HG03378 (cell line): Measurements from ENCODE around the gene CDYL.

Experiments used
- ATAC-seq: cut with Tn5 transposase; IDR thresholded peaks from one replicate; pipeline ENCODE4 v1.9.1; 2021; ENCODE audit warnings: mild to moderate bottlenecking, moderate library complexity; ENCODE audit not compliant: unreplicated experiment

Gene CDYL

DNA sequence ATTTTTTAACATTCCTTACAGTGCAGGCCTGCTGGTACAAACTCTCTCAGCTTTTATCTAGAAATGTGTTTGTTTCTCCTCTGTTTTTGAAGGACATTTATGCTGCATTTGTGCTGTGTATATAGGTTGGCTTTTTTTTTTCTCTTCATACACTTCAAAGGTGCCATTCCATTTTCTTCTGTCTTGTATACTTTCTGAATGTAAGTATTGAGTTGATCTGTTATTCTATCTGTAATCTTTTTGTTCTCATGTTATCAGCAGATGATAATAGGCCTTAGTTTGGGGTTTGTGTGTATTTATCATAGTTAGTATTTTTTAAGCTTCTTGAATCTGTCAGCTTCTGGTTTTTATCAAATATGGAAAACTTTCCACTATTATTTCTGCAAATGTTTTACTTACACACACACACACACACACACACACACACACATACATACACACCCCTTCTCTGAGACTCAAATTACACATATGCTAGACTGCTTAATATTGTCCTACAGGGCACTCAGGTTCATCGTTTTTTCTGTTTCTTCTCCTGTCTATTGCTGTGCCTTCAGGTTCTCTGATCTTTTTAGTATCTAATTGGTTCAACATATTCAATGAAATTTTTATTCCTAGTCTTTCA lies 153.0 kb downstream of the CDYL start:
- ATAC-seq, result no peak

DNA sequence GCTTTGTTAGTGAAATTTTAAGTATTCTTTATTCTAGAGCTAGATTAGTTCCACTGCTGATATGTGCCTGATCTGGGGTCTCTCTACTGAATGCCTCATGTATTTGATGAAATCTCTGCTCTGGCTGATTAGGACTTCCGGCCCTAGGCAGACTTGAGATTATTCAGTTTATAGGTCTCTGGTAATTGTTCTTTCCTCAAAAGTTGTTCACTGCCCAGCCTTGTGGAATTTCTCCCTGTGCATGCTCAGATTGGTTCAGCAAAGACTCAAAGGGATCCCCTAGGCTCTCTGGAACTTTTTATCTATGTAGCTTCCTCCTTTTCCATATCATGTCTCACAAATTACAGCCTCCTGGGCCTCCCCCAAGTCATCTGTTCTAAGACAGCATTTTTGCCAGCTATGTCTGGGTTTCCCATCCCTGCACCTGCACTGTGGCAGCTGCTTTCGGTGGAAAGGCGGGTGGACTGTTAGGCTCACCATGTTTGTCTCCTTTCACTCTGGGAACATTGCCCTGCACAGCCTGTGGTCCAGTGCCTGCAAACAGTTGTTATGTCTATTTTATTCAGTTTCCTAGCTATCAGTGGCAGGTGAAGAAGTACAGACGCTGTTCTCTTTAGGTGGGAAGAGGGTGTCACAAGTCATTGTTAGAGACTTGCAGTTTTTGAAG lies 154.0 kb downstream of the CDYL start:
- ATAC-seq, result no peak

DNA sequence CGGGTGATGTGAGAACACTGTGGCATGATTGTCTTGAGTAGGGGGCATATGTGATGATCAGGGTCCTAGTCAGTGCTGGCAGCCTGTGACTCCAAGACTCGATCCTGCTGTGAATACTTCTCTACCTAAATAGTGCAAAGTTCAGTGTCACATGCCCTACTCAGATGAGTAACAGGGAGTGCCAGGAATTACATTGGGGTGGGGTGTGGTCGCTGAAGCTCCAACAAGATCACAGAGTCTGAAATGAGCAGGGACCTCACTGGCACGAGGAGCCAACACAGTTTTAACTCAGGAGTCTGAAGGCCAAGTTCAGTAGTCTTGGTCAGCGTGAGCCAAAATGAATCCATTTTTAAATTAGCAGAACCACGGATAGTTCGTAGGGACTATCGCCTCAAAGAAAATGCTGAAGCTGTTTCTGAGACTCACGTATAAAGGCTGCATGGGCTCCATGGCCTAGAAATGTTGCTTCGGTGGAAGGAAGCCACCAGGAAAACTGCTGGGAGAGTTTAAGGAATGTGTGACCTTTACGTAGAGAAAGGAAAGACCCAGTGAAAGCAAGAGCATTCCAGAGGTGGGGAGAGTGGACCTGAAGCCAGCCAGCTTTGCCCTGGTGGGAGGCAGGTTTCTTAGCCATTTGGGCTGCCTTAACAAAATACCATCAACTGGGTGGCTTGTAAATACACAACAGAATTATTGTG lies 155.5 kb downstream of the CDYL start:
- ATAC-seq, result no peak

DNA sequence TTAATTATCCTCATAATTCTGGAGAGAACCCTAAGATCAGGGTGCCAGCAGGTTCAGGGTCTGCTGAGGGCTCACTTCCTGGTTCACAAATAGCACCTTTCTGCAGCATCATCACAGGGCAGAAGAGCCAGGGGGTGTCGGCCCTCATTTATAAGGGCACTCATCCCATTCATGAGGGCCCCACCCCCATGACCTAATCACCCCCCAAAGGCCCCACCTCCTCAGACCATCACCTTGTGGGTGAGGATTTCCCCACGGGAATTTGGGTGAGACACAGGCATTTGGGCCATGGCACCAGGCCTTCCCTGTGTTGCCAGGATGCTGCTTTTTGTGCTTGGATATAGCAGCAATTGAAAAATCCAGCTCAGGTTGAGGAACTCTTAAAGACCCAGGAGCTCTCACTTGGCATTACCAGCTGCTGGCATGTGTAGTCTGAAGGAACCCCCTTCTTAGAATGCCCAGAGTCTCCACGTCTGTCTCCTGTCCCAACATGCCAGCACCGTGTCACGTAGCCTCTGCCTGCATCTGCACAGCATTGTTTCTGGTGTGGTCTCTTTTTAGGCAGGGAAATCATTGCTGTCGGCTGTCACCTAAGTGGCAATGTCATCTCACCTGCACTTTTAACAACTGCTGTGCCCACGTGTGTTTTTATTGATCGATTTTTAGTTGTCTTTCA lies 156.2 kb downstream of the CDYL start:
- ATAC-seq, result no peak

GRCh38 chr6:4935486-4935885 lies 159.3 kb downstream of the CDYL start:
- no peak for ATAC-seq

DNA sequence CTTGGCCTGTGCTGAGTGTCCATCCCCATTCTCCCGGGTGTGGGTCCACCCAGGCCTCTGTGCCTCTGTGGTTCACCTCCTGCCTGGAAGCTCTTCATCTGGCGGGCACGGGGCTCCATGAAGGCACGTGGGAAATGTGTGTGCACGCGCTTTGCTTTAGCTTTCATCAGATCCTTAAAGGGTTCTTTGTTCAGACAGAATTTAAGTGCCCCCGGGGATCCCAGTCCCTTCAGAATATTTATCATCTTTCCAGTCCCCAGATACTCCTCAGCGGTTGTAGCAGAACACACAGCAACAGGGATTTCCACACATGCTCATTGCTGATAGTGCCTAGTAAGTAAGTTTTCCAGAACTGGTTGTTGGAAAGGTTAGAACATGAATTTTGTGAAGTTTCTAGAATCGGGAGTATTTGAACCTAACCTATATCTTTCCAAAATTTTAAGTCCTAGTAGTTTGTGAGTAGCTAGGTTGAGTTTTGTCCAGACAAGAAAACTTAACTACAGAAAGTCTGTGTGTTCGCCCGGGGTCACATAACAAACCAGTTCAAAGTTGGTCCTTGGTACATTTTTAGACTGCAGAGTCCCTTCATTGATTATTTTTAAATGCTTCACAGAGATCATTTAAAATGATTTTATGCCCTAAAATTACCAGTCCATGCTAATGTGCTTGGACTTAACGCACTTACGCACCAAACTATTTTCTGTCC lies 159.9 kb downstream of the CDYL start:
- ATAC-seq, result no peak

DNA sequence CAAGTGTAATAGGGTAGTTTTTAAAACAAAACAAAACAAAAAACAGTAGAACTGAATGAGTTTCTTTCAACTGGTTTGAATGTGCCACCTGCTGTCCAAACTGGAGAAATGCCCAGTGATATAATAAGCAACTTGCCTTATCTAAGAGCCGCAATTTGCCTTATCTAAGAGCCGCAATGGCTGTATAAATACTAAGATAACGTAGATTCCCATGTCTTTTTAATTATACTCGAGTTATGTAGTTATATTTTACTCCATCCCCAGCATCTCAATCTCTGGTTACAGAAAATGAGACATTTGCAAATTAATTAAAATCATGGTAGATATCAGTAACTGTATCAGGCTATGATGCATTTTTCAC lies 160.5 kb downstream of the CDYL start:
- ATAC-seq, result no peak

- ATAC-seq, result no peak
Measured at GRCh38 chr6:4937414-4937813, 161.2 kb downstream of the CDYL start.

DNA sequence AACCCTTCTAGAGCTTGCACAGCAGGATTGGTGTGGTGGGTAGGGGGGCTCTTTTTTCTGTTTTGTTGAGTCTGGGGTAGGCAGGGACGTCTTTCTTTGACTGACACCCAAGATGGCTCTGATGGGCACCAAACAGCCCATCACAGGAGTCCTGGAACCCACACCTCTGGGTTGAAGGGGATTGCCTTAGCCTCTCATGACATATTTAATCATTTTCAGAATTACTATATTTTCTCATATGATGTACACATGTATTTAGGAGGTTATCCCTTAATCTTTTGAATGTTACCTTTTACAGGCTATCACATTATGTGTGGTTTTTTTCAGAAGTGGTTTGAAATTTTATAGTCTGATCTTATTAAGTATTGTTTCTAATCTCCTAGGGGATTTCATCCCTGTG lies 163.0 kb downstream of the CDYL start:
- no peak for ATAC-seq

DNA sequence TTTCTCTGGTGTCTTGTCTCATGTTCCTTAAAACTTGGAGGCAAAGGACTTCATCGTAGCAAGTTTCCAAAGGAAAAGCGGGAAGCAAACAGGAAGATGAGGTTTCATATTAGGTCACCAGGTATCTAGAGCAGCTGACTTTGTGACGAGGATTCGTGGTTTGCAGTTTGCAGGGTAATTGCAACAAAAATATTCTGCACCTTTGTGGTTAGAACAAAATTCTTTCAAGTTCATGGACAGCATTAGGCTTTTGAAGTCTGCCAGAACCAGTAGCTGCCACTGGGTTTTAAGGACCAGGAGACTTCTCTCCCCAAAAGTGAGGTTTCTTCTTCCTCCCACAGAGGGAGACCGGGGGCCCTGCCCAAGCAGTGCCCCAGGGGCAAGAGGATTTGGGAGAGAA lies 164.2 kb downstream of the CDYL start:
- no peak for ATAC-seq

DNA sequence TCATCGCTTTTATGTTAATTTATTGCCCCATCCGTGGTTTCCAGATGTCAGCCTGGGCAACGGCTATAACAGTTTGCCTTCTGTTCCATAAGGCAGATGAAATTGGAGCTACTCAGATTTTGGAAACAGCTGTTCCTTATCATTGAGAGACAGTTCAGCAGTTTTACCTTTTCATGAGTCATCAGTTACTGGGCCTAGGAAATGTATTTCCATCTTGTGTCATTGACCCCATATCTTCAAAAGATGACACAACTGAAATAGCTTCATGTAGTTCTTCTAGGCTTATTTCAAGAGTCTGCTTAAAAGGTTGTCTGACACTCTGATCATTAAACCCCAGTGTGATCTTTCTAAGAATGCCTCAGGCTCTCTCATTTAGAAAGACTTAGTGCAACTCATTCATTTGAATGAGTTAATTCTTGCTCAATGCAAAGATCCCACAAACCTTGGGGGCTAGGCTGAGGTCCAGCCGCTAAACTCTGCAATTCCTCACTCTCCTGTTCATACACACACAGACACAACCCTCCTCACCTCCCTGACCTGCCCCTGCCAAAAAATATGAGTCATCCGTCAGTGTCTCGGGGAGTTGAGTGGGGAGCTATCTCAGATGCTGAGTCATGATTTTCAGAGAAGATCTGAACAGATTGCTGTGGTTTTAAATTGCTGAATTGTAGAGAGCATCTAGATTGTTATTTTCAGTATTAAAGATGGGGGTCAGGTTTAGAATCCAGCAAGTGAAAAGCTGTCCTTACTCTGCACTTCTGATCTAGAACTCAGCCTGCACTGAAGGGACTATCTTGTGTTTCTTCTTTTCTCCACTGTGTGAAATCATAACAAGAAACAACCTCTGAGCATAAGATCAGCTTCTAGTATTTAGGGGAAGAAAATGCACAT lies 165.8 kb downstream of the CDYL start:
- peak; percentile 63 for ATAC-seq

GRCh38 chr6:4942673-4943009 lies 166.4 kb downstream of the CDYL start:
- no peak for ATAC-seq

DNA sequence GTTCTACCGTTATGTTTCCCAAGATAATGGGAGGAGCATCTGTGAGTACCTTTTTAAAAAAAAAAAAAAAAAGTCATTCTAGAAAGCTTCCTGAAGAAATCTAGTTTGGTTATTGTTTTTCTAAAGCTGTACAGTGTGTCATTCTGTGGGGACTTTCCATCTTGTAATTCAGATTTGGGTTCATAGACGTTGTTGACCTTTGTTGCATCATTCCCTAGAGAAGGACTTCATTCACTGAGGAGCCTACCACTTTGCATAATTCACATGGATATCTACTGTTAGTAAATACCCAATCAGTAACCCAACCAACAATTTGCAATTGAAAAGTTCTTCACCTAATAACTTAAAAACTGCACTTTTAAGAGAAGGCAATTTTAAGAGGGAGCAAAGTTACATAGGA lies 167.5 kb downstream of the CDYL start:
- ATAC-seq, result no peak

DNA sequence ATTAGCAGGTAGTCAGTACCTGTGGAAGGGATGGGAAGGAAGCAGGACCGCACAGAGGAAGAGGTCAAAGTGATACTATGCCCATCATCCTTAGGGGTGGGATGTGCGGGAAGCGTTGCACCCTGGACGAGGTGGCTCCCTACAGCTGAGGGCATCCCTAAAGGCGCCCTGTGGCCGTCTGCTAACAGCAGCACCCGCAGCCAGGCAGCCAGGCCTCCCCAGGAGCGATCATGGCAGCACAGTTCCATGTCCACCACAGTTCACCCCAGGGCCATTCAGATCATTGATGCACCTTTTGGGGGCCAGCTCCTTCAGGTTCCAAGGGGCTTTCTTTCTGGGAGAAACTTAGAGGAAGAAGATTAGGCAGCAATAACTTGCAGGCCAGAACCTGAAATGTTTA lies 168.1 kb downstream of the CDYL start:
- no peak for ATAC-seq

GRCh38 chr6:4946521-4946920 lies 170.3 kb downstream of the CDYL start:
- ATAC-seq, result no peak

GRCh38 chr6:4947716-4948115 lies 171.5 kb downstream of the CDYL start:
- ATAC-seq, result no peak

DNA sequence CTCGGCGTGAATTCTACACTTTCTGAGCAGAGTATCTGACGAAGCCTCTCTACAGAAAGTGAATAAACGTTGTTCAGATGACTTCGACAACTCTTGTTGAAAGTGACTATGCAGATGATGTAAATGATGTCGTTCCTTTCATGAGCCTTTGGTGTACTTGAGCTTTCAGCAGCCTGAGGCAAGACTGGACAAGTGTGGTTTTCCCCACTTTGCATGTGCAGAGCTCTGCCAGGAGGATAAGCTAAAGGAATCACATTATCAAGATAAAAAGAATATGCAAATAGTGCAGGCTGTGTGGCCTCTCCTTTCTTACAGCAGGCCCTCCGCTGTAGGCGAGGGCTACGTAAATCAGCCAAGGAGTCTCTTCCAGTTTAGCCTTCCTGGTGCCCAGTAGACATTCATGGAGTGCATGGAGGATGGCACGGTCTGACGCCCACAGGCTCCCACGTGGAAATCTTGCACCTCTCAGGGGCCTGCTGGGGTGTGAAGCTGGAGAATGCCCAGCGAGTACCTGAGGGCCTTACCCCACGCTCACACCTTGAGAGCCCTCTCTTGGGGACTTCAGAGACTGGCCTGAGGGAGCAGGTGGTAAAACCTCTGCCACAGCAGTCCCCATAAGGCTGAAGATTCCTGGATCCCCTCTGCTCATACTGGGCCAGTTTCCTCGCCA lies 172.7 kb downstream of the CDYL start:
- no peak for ATAC-seq

- ATAC-seq, result no peak
Measured at GRCh38 chr6:4950076-4950475, 173.9 kb downstream of the CDYL start.

GRCh38 chr6:4950836-4951533 lies 174.8 kb downstream of the CDYL start:
- no peak for ATAC-seq
